ENCODE results near the gene ATG4A.

GRCh38 chrX:108156082-108156481, 64.5 kb downstream of the ATG4A start:
- TF ChIP-seq CTCF (conservative IDR thresholded peaks at IDR 0.05 in 1 of 2, IDR thresholded peaks at IDR 0.05 in 1 of 2; ENCODE audit: low read depth in 1 of 2, low read length in 2 of 2) (no peak), EZH2 (IDR thresholded peaks at IDR 0.05; ENCODE audit: low read length, missing control alignments) (no peak)
